Stimulated activated CD4-positive, alpha-beta T cell treated with anti-CD3 and anti-CD28 coated beads, TNF-alpha, amount 100 ng/mL, for 24 hours (primary cell): ENCODE data around the gene BICD2.

ENCODE experiments used
- DNase-seq, 3 experiments: peaks; one replicate each; pipeline ENCODE4 v3.0.0-alpha.2; 2020; ENCODE audit warnings: low read depth in 3 of 3

BICD2 gene

DNA sequence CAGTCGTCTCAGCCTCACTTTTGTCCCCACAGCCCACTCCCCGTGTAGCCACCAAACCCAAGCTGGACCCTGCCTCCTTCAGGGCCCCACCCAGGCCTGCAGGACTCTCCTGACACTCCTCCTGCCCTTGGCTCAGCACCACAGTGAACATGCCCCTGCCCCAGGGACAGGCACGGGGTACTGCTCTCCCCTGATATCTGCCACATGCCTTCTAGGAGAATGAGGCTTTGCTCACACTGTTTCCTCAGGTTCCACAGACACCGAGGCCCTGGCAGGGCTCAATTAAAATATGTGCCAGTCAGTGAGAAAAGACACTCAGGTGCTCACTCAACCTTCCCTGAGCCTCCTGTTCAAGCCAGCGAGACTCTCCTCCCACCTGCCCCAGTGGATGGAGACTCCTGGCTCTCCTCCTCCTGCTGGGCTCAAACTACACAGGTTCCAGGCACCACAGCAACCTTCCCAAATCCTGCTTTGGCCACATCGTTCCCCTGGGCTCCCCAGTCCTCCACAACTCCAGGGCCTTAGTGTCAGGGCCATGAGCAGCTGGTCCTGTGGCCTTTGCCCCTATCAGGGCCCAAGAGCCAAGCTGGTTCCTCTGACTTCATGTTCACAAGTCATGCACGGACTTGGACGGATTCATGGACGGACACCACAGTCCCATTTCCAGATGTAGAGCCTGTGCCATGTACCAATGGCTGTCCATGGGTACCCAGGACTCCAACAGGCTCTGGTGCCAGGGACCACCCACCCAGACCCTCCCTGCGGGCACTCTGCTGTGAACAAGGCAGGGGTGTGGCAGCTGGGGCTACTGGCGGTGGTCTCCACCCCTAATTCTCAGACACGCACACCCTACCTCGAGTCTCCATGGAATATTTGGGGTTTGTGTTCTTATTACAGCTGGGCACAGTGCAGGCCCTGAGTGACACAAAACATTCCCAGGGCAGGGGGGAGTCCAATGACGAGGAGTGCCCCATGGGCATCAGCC is 36.6 kb downstream of the BICD2 start:
- no peak for DNase-seq

DNA sequence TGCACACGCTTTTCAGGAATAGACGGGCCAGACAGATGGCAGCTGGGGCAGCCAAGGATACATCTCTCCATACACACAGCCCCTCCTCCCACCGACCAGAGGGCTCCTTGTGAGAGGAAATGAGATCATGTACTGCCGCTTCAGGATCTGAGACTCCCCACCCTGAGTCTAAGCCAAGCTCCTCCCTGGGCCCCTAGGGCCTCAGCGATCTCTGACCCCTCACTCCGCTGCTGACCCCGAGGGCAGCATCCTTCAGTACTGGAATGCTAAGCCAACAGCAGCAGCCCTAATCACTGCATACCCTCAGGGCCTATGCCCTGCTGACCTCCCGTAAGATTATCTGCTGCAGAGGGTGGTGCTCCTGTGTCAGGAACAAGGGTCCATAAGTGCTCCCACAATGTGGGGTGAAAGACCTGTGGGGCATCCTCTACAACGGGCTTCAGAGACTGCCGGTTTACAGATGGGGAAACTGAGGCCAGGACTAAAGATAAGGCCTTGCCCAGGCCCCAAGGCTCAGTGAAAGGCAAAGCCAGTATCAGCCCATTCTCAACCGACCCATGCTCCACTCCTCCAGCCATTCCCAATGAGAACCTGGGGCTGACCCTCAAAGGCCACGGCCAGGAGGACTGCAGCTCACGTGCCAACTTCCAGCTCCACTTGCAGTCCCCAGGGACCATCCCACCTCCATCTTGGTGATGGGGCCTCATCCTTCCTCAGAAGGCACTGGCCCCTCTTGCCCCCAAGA is 37.5 kb downstream of the BICD2 start:
- no peak for DNase-seq

DNA sequence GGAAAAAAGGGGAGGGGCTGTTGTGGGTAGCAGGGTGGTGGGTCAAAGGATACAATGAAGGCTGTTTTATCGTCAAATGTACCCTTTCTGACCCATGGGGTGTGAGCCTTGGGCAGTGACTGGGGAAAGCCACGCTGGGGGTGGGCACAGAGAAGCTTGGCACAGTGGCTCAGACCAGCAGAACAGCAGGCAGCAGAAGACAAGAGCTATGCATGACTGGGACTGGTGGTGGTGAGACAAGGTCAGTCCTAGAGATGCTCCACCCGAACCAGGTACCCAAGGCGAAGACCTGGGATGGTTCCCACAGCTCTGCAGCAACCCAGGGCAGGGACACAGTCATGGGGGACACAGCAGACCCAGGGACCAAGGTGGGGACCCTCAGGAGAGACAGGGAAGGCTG is 38.3 kb downstream of the BICD2 start:
- no peak for DNase-seq

DNA sequence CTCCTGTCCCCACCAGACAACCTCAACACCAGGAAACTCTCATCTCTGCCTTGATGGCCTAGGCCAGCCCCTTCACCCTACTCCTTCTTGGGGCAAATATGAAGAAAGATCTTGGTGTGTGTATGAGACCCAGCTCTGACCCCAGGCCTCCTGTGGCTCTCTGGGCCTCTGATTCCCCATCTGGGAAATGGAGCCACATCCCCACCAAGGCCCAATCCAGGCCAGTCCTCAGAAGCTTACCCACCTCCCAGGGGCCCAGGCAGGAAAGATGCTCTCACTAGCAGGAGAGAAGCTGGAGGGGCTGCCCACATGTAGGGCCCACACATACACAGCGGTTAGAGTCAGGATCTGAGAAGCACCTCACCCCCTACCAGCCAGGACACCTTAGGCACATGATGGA is 38.9 kb downstream of the BICD2 start:
- DNase-seq = no peak

DNA sequence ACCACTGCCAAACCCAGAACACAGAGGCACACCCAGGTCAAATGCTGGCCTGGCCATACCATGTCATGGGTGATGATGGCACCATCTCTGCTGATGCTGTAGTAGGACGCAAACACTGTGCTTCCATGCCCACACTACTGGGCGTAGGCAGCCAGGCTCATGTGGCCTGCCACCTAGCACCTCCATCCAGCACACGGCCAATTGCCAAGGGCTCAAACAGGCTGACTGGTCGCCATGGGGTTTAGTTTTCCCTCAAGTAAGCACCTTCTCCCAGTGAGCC is 39.4 kb downstream of the BICD2 start:
- no peak for DNase-seq

DNA sequence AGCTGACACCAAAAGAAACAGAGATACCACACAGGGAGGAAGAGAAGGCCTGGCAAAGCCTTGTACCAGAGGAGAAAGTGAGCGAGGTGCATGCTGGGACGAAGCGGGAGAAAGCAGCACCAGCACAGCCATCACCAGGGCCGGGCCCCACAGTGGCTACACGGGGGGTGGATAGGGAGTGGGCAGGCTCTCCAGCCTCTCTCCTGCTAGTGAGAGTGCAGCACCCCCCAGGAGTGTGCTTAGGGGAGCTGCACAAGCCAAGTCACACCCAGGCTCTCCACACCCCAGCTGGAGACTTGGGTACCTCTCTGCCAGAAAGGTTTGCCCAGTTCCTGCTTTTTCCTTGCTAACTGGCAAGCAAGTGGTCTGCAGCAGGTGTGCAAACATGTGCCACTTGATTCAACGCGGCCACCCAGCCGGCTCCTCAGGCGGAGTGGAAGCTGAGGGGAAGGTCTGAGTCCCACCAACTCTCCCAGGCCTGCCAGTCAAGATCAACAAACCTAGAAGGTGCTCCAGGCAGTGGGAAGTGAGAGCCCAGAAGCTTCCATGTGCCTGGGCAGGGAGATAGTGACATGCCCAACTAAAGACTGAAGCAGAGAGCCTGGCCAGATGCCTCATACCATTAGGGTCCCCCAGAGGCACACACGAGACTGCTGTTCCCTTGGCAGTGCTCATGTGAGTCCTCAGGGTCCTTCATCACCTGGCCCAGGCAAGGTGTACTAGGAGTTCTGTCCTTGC is 39.9 kb downstream of the BICD2 start:
- DNase-seq = no peak

DNA sequence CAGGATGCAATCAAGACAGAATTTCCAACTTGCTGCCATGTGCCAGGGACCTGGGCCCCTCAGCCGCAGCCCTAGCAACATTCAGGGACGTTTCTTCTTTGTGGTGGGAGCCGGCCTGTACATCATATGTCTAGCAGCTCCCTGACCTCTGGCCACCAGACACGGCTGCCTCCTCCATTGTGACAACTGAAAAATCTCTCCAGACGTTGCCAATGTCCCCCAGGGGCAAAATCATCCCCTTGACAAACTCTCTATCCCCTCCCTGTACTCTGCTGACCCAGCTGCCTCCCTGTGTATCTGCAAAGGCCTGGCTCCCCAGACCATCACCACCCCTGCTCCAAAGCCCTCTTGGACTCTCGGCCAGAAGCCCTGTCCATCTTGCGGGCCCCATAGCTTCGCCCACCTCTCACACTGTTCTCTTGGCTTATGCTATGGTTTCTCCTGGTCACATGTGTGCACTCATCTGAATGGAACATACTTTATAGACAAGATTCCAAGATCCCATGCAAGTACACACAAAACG is 40.8 kb downstream of the BICD2 start:
- DNase-seq = no peak

DNA sequence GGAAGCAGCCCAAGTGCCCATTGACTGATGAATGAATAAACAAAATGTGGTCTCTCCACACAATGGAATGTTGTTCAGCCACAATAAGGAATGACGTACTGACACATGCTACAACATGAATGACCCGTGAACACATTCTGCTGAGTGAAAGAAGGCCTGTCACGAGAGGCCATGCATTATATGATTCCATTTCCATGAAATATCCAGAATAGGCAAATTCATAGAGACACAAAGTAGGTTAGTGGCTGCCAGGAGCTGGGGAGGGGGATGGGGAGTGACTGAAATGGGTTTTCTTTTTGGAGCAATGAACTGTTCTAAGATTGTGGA is 41.4 kb downstream of the BICD2 start:
- DNase-seq = no peak

DNA sequence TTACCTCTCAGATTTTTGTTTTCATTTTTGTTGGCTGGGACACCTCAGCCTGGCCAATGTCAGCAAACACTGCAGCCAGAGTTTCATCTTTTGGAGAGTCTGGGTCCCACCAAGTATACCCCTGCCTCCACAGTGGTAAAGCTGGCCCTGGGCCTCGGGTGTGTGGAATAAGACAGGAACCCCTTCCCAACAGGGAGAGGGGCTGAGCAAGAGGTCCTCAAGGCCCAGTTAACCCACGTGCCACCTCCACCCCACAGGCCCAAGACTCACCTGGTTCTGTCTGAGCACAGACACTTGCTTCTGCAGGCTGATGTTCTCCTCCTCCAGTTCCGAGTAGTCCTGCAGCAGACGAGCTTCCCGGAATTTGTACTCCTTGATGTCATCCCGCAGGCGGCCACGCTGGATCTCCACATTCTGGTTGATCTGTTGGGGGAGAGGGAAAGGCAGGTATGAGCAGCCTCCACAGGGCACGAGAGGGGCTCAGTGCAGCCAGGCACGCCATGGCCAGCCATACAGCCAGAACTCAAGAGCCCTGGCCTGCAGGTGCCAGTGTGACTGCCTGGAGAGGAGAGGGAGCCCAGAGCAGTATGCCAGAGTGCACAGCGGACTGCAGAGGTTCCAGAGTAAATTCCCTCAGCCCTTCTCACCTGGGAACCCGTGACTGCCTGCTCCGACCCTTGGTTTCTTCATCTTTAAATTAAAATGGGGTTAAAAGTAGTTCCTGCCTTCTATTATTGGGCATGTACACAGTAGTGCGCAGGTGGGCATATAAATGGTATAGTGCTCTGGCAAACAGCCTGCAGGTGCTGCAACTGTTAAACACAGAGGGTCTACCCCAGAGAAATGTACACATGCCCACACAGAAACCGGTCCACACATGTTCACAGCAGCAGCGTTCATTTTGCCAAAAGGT is 42.0 kb downstream of the BICD2 start:
- no peak for DNase-seq

DNA sequence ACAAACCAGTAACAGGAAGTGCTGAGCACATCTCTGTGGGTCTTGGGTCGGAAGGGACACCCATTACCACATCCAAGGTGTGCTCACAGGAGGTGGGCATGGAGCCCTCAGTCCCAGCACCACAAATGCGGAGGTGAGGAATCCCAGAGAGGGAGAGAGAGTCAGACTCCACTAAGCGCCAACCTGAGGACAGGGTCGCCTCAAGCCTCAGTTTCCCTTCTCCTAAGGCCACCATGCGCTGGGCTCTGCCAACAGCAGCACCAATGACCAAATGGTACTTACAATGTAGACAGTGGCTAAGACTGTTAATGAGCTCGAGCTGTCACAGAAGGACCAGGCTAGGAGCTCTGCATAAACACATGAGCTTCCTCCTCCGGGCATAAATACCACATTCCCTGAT is 43.1 kb downstream of the BICD2 start:
- DNase-seq = no peak

DNA sequence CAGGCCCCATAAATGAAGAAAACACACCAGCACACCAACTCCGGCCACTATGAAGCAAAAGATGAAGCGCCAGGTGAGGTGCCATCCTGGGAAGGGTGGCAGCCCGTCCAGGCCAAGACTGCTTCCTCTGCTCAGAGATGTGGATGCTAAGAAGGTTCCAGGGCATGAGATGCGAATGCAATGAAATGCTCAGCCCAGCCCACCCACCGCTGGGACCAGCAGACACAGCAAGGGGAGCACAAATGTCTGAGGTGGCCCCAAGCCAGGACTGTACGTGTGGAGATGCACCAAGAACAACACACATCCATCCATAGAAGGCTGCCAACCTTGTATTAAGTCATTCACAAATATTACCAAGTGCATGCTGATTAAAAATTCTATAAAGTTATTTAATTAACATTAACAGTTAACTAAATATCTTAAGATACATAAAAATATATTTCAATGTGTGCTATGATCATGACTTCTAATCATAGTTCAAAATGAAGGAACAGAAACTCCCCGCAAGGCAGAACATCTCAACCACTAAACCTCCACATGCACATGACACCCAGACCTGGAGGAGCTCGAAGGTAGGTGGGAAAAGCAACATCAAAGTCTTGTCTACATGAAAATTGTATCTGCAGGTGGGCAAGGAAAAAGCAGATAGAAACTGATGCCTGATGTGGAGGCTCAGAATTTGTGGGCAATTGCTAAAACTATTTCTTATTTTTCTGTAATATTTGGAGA is 43.7 kb downstream of the BICD2 start:
- no peak for DNase-seq

DNA sequence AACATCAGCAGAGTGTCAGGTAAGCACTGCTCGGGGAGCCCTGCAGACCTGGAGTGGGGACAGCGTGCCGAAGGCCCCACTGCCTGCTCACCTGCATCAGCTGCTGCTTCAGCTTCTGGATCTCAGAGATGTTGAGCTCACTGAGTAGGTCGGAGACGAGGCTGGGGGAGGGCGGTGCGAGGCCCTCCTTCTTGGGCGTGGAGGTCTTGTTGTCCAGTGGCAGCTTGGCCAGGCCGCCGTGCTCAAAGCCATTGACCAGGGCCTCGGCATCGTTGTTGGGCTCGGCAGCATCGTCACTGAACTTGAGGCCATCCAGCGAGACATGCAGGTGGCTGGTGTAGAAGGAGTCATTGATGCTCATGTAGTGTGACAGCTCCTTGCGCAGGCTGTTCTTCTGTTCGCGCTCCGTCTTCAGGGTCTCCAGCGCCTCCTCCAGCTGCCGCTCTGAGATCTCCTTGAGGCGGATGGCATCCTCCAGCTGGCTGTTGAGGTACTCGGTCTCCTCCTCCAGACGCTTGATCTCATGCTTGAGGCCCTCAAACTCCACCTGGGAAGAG is 44.3 kb downstream of the BICD2 start:
- DNase-seq = no peak

DNA sequence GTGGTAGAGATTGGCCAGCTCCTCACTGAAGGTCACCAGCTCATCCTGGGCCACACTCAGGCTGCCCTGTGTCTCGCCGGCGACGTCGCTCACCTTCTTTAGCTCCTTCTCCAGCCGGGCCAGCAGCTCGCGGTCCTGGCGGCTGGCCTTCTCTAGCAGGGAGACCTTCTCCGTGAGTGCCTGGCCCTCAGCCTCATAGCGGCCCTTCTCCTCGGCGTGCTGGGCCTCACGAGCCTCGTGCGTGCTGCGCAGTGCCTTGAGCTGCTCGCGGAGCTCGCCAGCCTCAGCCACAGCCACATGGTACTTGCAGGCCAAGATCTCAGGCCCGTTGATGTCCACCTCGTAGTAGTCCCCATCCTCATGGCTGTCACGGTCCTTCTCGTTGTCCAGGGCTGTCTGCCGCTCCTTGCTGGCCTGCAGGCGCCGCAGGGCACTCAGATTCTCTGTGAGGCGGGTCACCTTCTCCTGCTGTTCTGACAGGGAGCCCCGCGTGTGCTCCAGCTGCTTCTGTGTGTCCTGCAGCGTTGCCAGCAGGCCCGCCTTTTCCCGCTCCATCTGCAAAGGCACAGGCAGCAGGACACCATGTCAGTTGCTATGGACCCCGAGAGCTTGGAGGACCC is 45.5 kb downstream of the BICD2 start:
- no peak for DNase-seq

DNA sequence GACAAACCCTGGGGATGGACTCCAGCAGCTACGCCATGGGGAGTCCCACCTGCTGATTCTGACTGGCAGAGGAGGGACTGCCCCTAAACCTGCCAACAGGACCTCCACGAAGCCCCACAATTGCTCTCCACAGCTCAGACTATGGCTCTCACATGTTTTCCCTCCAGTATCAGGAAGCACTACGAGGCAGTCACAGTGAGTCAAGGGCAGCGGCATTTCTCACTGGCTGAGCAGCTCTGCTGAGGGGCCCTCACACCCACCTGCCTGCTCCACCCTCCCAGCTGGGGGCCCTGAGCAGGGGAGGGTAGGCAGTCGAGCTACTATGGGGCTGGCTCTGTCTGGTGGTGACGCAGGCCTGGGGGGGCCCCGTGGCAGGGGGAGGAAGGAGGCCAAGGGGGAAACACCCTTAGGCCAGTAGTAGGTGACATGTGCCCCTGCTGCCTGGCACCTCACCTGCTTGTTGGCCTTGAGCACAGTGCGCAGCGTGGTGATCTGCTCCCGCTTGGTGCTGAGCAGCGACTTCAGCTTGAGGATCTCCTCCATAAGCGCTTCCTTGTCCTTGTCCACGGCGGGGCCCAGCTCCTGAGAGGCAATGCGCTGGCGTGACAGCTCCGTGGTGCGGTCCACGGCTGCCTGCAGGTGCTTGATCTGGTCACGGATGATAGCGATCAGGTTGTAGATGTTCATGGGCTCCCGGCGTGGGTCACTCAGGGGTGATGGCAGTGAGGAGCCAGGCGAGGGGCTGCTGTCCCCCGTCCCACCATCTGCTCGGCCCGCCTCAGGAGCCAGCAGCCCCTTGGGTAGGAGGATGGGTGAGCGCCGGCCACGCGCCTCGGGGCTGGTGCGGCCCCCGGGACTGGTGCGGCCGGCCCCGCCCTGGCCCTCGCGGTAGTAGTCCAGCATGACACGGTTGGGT is 46.3 kb downstream of the BICD2 start:
- no peak for DNase-seq

DNA sequence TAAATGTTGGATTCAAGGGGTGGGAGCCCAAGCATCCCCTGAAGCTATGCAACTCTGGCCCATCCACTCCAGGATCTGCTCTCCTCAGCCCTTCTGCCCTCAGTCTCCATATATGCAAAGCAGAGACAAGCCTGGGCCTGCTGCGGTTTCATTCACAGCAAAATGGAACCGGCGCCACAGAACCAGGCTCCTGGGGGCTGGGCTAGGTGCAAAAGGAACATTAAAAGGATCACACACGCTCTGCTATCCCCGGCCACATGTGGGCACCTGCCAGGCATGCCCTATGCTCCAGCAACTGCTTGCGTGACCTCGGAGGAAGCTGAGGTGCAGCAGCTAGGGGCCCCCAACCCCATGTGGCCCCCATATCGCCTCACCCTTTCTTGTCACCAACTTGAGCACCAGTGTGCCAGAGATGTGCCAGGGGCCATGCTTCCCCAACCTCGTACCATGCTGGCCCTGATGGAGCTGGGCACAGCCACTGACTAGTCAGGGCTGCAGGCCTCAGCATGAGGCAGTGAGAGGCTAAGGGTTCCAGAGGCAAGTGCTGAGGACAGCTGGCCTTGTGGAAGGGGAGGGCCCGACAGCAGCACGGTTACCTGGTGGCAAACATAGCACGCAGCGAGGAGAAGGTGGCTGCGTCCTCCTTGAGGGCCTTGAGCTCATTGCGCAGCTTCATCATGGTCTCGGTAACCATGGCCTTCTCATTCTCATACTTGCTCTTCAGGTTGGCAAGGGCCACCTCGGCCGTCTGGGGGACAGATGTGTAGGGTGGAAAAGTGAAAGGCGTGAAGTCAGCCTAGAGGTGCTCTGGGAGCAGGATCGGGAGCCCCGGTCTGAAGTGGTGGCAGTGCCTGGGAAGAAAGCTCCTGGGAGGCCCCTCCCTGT is 47.2 kb downstream of the BICD2 start:
- DNase-seq = no peak

DNA sequence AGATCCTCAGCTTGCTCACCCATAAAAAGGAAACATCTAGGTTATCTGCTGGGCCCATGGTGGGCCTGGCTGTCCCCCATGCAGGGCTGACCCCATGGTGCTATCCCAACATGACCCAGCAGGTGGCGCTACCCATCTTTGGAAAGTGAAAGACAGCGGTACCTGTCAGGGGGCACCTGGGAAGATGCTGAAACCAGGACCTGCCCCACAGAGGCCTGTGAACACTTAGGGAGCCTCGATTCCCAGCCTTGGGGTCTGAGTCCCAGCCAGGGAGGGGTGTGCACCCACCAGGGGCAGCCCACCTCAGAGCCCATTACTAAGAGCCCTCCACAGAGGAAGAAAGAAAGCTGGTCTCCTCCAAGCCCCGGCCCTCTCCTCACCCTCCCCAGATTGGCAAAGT is 48.1 kb downstream of the BICD2 start:
- DNase-seq = peak; percentile 61 to 80 (median 78)

DNA sequence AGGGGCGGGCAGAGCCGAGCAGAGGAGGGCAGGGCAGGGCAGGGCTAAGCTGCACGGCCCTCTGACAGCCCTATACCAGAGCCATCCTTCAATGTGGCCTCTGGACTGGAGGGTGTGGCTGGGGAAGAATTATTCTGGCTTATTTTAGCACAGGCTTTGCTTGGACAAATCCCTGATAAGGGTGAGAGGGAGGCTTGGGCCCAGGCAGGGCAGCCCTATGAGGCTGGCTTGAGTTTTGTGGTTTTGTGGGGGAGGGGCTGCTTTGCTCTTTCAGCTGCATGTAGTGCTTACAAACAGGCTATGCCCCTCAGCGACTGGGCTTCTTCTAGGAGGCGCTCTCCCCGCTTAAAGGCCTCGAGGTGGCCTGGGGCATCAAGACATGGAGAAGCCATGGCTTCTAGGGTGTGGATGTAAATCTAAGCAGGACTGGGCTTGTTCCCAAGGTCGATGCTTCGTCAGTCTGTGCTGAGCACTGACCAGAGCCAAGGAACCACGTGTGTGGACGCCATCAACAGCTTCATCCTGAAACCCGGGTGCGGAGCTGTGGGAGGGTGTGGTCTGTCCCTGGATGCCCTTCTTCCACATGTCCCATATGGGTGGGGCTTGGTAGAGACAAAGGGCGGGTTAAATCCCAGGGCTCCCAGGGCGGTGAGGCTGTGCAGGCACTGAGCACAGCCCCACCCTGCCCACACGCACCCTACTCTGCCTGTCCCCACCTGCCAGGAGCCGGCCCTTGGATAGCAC is 49.0 kb downstream of the BICD2 start:
- no peak for DNase-seq
